ENCODE measurements around the gene PDE6H.

Gene PDE6H

DNA sequence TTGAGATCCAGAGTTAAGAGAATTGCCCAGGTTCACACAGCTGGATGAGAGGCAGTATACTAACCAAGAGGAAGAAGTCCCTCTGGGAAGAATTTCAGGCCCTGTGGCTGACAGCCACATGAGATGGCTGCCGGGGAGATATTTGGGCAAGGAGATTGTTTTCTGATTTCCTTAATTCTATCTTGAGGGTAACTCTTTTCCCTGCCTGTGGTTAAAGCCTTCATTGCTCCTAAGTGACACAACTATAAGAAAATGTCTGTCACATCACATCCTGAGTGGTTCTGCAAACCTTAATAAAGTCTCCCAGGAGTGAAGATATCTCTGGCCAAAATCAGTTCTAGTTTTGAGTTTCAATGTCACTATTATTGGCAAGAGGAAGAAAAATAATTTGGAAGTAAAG, 21.0 kb upstream of the PDE6H start:
- DNase-seq (ENCODE audit: low read depth, low spot score) = no peak

DNA sequence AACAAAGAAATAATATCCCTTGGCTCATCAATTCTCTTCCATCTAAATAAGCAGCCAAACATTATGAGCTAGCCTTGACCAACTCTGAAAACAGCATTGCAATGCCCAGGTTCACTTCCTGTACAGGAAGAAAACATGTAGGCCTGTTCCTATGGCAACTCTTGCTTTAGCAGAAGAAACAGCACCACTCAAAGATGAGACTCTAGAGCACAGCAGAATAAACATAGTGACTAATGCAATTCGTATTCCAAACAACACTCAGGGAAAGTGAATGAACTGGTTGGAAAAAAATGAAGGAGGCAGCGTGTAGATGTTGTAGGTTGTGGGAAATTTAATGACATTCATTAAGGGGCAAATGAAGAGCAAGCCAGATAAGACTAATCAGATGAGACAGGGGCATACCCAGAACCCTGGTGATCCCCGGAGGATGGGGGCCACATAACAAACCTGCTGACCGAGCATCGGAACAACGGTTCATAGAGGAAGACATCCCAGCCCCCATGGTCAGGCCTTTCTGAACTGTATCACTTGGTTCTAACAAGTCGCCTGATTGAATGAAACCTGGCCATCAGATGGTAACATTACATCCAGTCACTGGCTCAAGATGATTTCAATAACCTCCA, 20.4 kb upstream of the PDE6H start:
- peak; percentile 10 for DNase-seq (ENCODE audit: low read depth, low spot score)

DNA sequence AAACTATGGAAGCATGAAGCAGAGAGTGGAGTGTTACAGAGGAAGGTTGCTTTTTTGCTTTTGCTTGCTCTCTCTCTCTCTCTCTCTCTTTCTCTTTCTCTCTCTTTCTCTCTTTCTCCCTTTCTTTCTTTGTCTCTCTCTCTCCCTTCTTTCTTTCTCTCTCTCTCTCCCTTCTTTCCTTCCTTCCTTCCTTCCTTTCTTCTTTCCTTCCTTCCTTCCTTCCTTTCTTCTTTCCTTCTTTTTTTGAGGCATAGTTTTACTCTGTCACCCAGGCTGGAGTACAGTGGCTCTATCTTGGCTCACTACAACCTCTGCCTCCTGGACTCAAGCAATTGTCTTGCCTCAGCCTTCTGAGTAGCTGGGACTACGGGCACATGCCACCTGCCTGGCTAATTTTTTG, 19.1 kb upstream of the PDE6H start:
- no peak for DNase-seq (ENCODE audit: low read depth, low spot score)

DNA sequence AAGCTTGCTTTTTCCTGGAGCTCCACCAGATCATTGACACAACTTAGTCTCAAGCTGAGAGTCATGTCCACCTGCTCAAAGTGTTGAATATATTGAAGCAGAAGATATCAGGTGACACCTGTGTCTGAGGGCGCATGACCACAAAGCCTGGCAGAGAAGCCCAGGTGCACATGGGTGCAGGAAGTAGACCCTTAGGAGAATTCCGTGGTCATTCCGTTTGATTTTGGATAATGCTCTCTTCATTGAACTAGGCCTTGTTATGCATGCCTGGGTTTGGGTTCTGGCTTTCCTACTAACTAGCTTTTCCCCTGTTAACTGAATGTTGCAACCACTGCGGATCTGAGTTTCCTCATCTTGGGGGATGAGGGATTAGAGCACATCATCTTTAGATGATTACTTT, 18.6 kb upstream of the PDE6H start:
- DNase-seq (ENCODE audit: low read depth, low spot score) = no peak

DNA sequence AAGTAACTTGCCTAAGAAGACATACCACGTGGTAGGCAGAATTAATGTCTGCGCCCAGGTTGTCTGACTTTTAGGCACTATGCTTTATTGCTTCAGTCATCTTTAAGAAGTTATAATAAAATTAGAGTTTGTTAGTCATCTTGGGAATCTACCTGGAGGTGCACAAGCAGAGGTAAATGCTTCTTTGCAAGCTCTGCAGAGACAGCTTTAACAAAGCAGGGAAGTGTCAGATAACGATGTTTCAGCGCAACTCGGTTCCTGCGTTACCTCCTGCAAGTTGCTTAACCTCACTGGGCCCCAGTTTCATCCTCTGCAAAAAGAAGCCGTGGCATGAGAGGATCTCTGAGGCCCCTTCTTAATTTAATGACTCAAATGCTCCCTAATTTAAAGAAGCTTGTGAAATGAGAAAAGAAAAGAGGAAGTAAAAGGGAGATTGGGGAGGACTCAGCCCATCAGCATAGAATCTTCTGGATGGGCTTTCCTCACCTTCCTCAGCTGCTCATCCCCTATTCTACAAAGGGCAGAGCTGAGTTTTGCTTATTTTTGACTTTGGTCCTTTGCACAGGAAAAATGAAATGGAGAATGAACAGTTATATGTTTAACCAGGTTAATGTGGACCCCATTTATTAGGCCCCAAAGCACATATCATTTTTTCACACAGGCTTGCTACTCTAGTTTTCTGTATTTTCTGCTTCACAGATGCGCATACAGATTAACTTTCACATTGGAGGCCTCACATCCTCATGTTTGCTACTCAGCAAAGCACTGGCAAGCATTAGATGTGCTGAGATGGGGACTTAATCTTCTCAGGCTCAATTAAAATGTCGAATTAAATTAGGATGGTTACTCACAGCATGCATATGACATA, 16.6 kb upstream of the PDE6H start:
- DNase-seq (ENCODE audit: low read depth, low spot score) = no peak

DNA sequence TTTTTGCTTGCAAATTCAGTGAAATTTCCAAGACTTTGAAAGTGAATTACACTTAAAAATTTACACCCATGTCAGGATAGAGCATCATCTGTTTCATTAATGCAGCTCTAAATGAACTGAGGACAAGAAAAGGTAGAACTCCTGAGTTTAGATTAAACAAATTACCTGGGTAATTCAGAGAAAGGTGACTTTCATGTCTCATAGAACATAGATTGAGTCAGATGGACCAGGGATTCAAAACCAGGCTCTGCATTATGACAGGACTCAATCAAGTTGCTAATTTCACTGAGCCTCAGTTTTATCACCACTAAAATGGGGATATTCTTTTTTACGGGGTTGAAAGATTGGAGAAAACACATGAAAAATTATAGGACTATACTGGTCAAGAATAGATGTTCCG, 15.9 kb upstream of the PDE6H start:
- DNase-seq (ENCODE audit: low read depth, low spot score) = no peak

DNA sequence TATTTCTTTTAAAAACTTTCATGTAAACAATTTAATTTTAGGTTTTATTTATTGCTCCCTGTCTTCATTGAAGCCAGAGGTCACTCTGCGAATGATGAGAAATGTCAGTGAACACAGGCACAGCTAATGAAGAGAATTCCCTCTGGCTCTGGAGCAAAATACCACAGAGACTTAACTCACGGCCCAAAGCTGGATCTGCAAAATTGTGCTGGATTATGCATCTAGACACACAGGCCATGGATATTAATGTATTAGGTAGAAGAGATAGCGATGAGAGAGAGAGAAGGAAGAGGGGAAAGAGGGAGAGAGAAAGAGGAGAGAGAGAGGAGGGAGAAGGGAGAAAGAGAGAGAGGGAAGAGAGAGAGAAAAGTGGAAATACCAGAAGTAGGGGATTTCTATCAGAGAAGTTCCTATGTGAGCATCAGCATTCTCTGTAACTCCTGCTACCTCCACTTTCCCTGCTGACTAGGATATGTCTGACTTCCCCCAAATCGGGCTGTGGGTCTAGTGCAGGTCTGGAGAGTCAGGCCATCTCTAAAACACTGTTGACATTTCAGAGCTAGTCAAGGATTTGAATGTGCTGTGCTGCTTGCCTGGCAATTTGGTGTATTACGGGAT, 15.2 kb upstream of the PDE6H start:
- no peak for DNase-seq (ENCODE audit: low read depth, low spot score)

DNA sequence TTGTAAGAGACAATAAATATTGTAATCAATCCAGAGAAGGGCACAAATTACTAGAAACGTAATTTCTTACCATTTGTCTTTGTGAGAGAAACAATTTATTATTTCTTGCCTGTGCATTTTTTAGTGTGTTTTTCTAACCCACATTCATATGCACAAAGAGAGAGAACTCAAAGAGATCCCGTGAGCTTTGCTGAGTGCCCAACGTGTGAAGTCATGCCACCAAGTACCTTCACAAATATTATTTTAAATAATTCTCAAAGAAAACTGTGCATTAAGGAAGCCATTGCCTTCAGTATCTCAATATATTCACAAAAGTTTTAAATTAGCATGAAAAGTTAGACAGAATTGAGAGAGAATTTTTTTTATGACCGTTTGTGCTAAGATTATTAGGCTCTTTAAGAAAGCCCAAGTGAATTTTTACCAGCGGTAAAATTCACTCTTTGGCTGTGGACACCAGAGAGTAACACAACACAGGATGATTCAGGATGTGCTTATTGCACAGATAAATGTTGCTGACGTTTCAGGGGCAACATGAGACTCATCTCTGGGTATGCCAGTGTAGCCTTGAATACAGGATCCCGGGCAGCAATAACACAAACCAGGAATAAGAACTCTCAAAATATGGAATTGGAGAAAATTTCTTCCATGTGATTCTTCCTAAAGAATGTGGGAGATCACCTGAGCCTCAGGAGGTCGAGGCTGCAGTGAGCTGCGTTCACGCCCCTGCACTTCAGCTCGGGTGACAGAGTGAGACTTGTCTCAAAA, 14.3 kb upstream of the PDE6H start:
- DNase-seq (ENCODE audit: low read depth, low spot score) = no peak

DNA sequence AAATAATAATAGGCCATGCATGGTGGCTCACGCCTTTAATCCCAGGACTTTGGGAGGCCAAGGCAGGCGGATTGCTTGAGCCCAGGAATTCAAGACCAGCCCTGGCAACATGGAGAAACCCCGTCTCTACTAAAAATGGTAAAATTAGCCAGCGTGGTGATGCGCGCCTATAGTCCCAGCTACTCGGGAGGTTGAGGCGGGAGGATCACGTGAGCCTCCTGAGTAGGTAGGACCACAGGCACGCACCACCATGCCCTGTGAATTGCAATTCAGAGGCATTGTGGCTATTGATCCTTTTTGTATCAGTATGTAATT, 13.8 kb upstream of the PDE6H start:
- no peak for DNase-seq (ENCODE audit: low read depth, low spot score)

DNA sequence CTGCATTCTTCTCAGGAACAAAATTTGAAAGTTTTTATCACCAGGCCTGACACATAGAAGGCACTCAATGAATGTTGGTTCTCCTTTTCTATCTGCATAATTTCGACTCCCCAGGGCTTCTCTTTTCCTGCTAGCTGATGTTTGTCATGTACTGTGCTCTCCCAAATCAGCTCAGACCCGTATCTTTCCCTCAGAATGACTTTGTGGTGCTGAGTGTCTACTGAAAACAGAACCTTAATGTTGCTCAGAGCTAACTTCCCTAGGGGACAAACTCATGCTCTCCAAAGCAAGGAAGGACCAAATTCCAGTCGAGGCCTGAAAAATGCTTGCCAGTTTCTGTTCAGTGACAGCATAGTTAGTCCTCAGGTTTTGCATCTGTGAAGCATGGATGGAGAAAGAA, 13.4 kb upstream of the PDE6H start:
- no peak for DNase-seq (ENCODE audit: low read depth, low spot score)

DNA sequence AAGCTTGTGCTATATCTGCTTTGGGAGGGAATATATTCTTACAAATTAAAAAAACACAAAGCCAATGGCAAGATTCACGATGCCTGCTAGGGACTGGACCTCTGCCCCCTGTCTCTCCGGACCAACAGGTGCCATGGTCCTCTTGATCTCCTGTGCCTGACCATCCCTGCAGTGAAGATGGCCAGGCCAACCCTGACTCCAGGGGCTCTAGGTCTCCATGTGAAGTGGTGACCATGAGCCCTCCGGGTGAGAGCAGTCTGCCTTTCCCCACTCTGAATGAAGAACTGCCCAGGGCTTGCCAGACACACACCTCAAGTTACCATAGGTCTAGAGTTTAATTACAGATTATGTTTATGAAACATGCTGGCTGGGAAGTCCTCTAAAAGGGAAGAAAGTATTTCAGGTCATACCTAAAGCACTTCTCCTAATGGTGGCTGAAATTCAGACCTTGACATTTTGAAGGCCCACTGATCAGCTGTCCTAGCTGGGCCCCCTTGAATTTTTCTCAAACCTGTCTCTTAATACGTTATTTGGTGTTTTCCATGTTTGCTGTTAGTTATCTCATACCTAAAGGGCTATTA, 12.8 kb upstream of the PDE6H start:
- no peak for DNase-seq (ENCODE audit: low read depth, low spot score)

DNA sequence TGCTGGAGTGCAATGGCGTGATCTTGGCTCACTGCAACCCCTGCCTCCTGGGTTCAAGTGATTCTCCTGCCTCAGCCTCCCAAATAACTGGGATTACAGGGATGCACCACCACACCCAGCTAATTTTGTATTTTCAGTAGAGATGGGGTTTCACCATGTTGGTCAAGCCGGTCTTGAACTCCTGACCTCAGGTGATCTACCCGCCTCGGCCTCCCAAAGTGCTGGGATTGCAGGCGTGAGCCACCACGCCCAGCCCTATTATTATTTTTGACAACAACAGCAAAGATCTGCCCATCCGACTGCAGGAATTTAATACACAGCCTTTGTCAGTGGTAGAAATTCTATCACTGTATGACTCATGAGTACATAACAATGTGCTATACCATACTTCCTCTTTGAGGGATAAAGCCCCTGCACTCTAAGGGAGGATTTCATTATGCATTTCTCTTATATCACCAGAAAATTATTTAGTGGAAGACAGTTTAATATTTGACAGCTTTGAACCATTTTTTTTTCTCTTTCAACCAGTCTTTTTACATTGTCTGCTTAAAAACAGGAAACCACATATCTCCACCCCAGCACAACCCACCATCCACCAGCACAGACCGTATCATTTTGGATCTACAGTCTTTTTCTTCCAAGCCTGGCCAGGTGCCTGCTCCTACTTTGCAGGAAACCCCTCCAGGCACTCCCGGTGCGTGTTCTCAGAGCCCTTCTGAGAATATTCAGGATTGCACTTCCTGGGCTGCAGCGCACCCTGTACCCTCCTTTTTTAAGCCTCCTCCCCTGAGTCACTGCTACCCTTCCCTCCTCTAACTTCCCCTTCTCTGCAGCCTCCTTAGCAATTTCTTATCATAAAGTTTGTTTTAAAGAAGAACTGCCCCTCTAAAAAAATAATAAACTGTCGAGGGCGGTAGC, 12.0 kb upstream of the PDE6H start:
- DNase-seq (ENCODE audit: low read depth, low spot score) = peak; percentile 32

DNA sequence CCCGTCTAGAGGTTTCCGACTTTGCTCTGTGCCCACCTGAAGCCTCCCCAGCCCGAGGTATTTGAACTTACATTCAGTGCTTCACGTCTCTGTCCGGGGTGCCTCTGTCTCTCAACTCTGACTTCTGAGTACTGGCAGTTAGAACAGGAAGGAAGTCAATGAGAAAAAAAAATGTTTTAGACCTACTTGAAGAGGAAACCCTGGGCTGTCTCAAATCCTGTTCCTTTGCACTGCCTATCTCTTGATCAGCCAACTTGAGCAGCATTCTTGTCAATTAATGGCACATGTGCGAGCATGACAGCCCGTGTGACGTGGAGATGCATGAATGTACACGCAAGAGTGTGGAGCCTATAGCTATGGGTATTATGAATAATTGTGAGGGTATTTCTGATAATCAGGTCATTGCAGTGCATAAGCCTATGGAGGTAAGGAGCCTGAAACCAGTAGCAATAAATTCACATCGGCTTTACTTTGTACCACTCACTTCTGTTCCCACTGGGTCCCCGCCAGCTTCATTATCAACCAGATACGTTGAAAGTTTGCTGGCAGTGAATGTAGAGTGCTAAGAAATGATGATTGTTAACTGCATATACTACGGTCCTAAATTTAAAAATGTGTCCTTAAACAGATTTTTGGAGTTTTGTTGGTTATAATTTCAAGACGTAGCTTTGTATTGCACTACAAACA, 11.2 kb upstream of the PDE6H start, which contains the start of gene ARHGDIB:
ARHGDIB (minus strand) TSS at position 136 of the 687 bp plus-strand sequence. CDS start 10,889 bp downstream, outside the sequence.
- DNase-seq (ENCODE audit: low read depth, low spot score) = no peak

DNA sequence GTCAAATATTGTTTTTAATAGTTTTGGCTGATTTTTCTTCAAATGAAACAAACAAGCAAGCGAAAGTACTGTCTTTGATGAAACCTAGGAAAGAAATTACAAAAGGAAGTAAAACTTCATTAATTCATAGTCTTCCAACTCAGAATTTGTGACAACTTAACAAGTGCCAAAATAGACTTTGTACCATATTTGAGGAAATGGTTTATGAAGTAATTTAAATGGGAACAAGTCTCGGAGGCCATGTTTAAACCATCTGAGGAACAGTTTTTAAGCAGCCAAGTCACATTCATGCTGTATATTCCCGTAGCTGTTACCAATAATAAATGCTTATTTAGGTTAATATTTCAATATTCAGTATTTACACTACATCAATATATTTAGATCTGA, 10.7 kb upstream of the PDE6H start:
- DNase-seq (ENCODE audit: low read depth, low spot score) = no peak

DNA sequence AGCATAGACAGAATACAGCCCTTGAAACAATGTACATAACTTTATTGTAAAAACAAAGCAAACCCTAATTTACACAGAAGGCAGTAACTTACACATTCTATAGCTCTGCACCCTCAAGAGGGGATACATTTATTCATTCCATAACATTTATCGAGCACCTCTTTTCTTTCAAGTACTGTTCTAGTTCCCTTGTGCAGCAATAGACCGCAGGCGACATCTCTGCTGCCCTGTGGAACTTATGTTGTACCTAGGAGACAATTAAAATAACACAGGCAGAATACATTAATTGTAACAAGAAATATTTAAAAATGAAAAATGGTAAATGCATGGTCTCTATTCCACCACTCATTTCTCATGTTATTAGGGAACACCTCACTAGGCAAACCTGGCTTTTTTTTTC, 10.0 kb upstream of the PDE6H start:
- DNase-seq (ENCODE audit: low read depth, low spot score) = no peak

DNA sequence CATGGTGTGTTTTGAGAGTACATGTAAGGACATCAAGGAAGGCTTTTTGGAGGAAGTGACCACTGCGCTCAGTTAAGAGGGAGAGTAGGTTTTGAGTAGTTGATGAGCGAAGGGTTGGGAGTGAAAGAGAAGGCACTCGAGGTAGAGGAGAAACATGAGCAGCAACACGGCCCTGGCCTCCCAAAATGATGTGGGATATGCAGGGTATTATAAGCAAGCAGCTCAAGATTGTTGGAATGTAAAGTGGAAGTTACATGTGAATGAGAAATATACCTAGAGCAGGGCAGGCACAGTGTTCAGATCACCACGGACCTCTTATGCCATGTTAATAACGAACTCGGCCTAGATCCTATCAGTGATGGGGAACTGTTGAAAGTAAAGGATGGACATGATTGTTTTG, 9.3 kb upstream of the PDE6H start:
- DNase-seq (ENCODE audit: low read depth, low spot score) = no peak

DNA sequence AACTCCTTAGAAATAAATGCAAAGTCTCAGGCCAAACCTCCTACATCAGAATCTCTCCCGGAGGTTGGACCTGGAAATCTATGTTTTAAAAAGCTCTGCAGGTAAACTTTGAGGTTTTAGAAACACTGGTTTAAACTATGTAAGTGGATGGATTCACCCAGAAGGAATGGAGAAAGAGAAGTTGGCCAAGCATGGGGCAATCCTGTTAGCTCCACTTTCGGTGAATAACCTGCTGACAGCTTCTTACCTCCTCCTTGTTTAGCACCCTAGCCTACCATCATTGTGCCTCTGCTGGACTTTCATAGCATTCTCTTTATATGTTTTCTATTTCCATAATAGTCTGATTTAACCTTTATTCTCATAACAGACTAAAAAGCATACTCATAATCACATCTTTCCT, 8.4 kb upstream of the PDE6H start:
- no peak for DNase-seq (ENCODE audit: low read depth, low spot score)

DNA sequence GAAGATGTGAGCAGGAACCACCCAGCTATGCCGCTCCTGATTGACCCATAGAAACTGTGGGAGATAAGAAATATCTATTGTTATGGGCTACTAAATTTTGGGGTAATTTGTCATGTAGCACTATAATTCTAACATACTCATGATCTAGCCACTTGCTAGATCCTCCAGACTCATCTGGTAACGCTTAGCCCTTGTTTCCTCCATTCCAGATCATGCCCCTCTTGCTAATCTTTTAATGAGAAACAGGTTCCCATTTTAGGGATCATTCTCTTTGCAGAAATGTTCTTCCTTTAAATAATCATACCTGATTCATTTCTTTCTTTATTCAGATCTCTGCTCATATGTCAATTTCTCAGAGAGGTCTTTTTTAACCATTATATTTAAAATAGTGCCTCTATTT, 7.6 kb upstream of the PDE6H start:
- no peak for DNase-seq (ENCODE audit: low read depth, low spot score)

DNA sequence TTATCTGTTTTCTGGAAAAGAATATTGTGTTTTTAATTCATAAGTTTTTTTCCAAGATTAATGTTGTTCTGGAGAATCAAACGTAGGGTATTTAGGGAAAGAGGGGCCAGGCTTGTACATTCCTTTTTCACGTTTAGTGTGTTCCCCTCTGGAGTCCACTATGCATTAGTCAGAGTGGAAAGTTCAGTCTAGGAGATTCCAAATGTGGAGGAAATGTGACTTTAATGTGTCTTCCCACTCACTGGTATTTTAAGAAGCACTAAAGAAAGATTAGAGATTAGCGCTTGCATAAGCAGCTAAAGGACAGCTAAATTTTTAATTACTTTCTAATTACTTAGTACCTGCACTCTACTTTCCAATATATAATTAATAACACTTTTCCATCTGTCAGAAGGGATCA, 4.4 kb upstream of the PDE6H start:
- no peak for DNase-seq (ENCODE audit: low read depth, low spot score)

DNA sequence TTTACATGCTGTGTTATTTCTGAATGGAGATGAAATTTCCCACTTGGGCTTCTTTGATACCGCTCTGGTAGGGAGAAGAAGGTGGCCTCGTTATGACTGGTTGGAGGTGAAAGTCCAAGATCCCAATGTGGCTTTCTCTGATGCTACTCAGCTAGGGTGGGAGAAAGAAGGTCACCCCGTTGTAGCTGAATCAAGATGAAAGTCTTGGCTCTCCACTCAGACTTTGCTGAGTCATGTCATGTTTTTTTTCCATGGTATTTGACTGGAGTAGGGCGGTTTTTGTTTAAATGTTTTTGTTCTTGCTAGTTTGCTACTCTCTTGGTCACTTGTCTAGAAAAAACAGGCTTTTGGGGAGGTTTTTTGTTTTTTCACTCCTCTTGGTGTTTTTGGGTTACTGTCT, 2.4 kb upstream of the PDE6H start:
- no peak for DNase-seq (ENCODE audit: low read depth, low spot score)
